Sigmoid colon (tissue), 7 donors: Measurements from ENCODE around the gene RPS19. TPM values are rescaled to one million over a fixed set of nuclear protein-coding genes. Genes with fewer than 3 reads are reported as not detected.

ENCODE experiments used
- DNase-seq: peaks from one replicate; pipeline ENCODE4 v3.0.0-alpha.2; 2019
- H3K27ac ChIP-seq, 4 donors: fragments of 200-600 bp; sonication (generic); one replicate each; pipeline ENCODE4 v1.5.1; 2016 to 2019; ENCODE audit warnings: mild to moderate bottlenecking in 1 of 4
- H3K27me3 ChIP-seq, 3 donors: fragments of 200-600 bp; sonication (generic); one replicate each; pipeline ENCODE4 v1.5.1; 2019; ENCODE audit warnings: mild to moderate bottlenecking in 1 of 3
- H3K36me3 ChIP-seq, 4 donors: fragments of 200-600 bp; sonication (generic); one replicate each; pipeline ENCODE4 v1.5.1; 2016 to 2019
- H3K4me1 ChIP-seq, 4 donors: fragments of 200-600 bp; sonication (generic); one replicate each; pipeline ENCODE4 v1.5.1; 2017 to 2019
- H3K4me3 ChIP-seq, 4 donors: fragments of 200-600 bp; sonication (generic); one replicate each; pipeline ENCODE4 v1.5.1; 2017 to 2019; ENCODE audit warnings: mild to moderate bottlenecking in 2 of 4, moderate library complexity in 1 of 4
- H3K9me3 ChIP-seq, 4 donors: fragments of 200-600 bp in 3 of 4; sonication (generic) in 3 of 4; one replicate each; pipeline versions ENCODE4 v1.5.1 to v1.6.1; 2013 to 2019
- CTCF ChIP-seq, 4 experiments: fragments of 450-650 bp in 3 of 4; fragments of 200-600 bp in 1 of 4; IDR thresholded peaks; one replicate each; pipeline ENCODE4 v1.5.1; 2016 to 2019; ENCODE audit warnings: antibody characterized with exemption in 4 of 4, mild to moderate bottlenecking in 3 of 4, moderate library complexity in 2 of 4
- EP300 ChIP-seq, 4 donors: sonication (generic); formaldehyde crosslinking; IDR thresholded peaks; one replicate each; pipeline ENCODE4 v1.6.1; 2017; ENCODE audit warnings: antibody characterized with exemption in 4 of 4
- POLR2A ChIP-seq, 2 donors: fragments of 450-650 bp; IDR thresholded peaks; one replicate each; pipeline ENCODE4 v1.6.1; 2016; ENCODE audit warnings: antibody characterized with exemption in 2 of 2, mild to moderate bottlenecking in 2 of 2, moderate library complexity in 2 of 2
- POLR2AphosphoS5 ChIP-seq, 4 donors: sonication (generic); formaldehyde crosslinking; IDR thresholded peaks; one replicate each; pipeline ENCODE4 v1.6.1; 2017; ENCODE audit warnings: antibody characterized with exemption in 4 of 4
- WGBS, 2 donors: extraction: QIAGEN DNeasy Blood & Tissue Kit; methylation state at CpG; one replicate each; pipeline ENCODE4 v1.1.7; 2013; 5-methylcytosine and 5-hydroxymethylcytosine counted together
- intact Hi-C: fragments of 100-400 bp; cut with DNase I; formaldehyde crosslinking; loops from one replicate; pipeline ENCODE4 v1.15.1; 2023
- polyA plus RNA-seq, 3 donors: library from polyadenylated mRNA; stranded (reverse); fragments of 200-250 nt; gene quantifications; one replicate each; pipeline ENCODE4 v1.2.3, GENCODE V29; 2013
- total RNA-seq, 4 donors: library from RNA; depleted of rRNA; stranded (reverse); fragments of >200 nt; gene quantifications; one replicate each; pipeline ENCODE4 v1.1.0, GENCODE V29; 2016
- donor health status: healthy with polysubstance abuse.
- donor health status: Bipolar disorder and iron deficiency.
- donor health status: healthy.

The RPS19 gene
- total and polyA plus RNA-seq, 7 donors = 738 to 3,435 (median 1,695) TPM

- Histone ChIP-seq H3K36me3 (peaks cover 30 to 99% (median 60%) of the 10 kb centered on the region in 4 donors), H3K9me3 (no peaks in the 10 kb centered on the region), H3K27ac (no peak overlapping the region), H3K27me3 (no peaks in the 10 kb centered on the region), H3K4me1 (no peaks in the 10 kb centered on the region), H3K4me3 (no peak overlapping the region)
- no peak for DNase-seq
- intact Hi-C loops = no loop called here
- TF ChIP-seq CTCF (IDR thresholded peaks at IDR 0.05) (no peak), POLR2A (IDR thresholded peaks at IDR 0.05) (no peak), POLR2AphosphoS5 (IDR thresholded peaks at IDR 0.05) (no peak), EP300 (IDR thresholded peaks at IDR 0.05) (no peak)
- 94 to 95% methylated on average over 17 of the region's 17 CpGs for WGBS, 2 donors
Observed at GRCh38 chr19:41902594-41902993, 42.5 kb downstream of the RPS19 start.

GRCh38 chr19:41903193-41903953, 43.3 kb downstream of the RPS19 start:
- Histone ChIP-seq H3K36me3 (peaks cover 30 to 91% (median 55%) of the 10 kb centered on the region in 4 donors), H3K4me1 (no peaks in the 10 kb centered on the region), H3K27me3 (no peaks in the 10 kb centered on the region), H3K27ac (no peak overlapping the region), H3K9me3 (no peaks in the 10 kb centered on the region), H3K4me3 (no peak overlapping the region)
- no peak for TF ChIP-seq EP300 (IDR thresholded peaks at IDR 0.05)
- TF ChIP-seq POLR2AphosphoS5 (IDR thresholded peaks at IDR 0.05) = no peak
- intact Hi-C loops = no loop called here
- no peak for DNase-seq
- 84 to 95% methylated on average over 19 of the region's 19 CpGs for WGBS, 2 donors

GRCh38 chr19:41904118-41904870, 44.2 kb downstream of the RPS19 start:
- no peaks in the 10 kb centered on the region for H3K9me3 ChIP-seq
- H3K27ac ChIP-seq = no peak overlapping the region
- no peaks in the 10 kb centered on the region for H3K27me3 ChIP-seq
- TF ChIP-seq EP300 (IDR thresholded peaks at IDR 0.05) (no peak), CTCF (IDR thresholded peaks at IDR 0.05) (no peak), POLR2A (IDR thresholded peaks at IDR 0.05) (peak in 1 of 2 donors; percentile 41), POLR2AphosphoS5 (IDR thresholded peaks at IDR 0.05) (no peak)
- no peak for DNase-seq
- peaks cover 30 to 82% (median 49%) of the 10 kb centered on the region in 4 donors for H3K36me3 ChIP-seq
- H3K4me3 ChIP-seq = no peak overlapping the region
- intact Hi-C loops = no loop called here
- H3K4me1 ChIP-seq = no peaks in the 10 kb centered on the region
- 23 to 69% methylated on average over 30 of the region's 30 CpGs for WGBS, 2 donors

DNA sequence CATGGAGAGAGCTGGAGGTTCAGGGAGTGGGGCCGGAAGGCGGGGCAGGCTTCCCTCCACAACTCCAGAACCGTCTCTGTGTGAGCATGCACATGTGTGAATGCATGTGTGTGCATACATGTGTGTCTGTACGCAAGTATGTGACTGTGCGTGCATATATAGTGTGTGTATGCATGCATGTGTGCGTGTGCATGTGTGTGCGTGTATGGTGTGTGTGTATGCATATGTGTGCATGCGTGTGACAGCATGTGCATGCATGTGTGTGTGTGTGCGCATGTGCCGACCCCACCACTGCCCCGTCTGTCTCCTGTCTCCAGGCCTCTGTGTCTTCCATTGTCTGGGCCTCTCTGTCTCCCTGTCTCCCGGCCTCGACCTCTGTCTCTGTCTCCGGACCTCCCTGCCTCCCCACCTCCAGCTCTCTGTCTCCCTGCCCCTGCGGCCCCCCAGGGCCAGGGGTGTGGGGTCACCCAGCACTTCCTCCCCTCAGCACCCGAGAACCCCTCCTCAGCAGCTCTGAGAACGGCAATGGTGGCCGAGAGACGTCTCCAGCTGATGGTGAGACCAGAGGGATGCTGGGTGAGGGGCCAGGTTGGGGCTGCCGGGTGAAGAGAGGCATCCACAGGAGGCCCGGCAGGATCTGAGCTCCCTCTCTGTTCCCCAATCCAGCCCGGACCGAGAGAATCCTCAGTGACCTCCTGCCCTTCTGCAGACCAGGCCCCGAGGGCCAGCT, 45.4 kb downstream of the RPS19 start:
- Histone ChIP-seq H3K27me3 (no peaks in the 10 kb centered on the region), H3K4me3 (no peak overlapping the region), H3K9me3 (no peaks in the 10 kb centered on the region), H3K27ac (no peak overlapping the region), H3K36me3 (peaks cover 27 to 71% (median 45%) of the 10 kb centered on the region in 4 donors), H3K4me1 (no peaks in the 10 kb centered on the region)
- WGBS, 2 donors = 49 to 85% methylated on average over 24 of the region's 24 CpGs
- intact Hi-C loops = no loop called here
- no peak for DNase-seq
- no peak for TF ChIP-seq POLR2AphosphoS5 (IDR thresholded peaks at IDR 0.05)
- TF ChIP-seq CTCF (IDR thresholded peaks at IDR 0.05) = no peak

- intact Hi-C loops = no loop called here
- TF ChIP-seq CTCF (IDR thresholded peaks at IDR 0.05) (no peak), POLR2A (IDR thresholded peaks at IDR 0.05) (no peak), EP300 (IDR thresholded peaks at IDR 0.05) (no peak), POLR2AphosphoS5 (IDR thresholded peaks at IDR 0.05) (no peak)
- Histone ChIP-seq H3K4me3 (no peak overlapping the region), H3K9me3 (no peaks in the 10 kb centered on the region), H3K27me3 (peaks cover 0 to 5% (median 0%) of the 10 kb centered on the region in 3 donors), H3K4me1 (no peaks in the 10 kb centered on the region), H3K27ac (no peak overlapping the region), H3K36me3 (peaks cover 26 to 62% (median 43%) of the 10 kb centered on the region in 4 donors)
- DNase-seq = no peak
- WGBS, 2 donors = 67 to 82% methylated on average over 9 of the region's 9 CpGs
Observed at GRCh38 chr19:41906271-41906670, 46.2 kb downstream of the RPS19 start.
